HCT116 (cell line): ENCODE results near the gene MAFG. TPM values are rescaled to one million over a fixed set of nuclear protein-coding genes. Genes with fewer than 3 reads are reported as not detected.

Experiments
- ATAC-seq: fragments of 200-7000 bp; cut with Tn5 transposase; 2 replicates; pipeline ENCODE4 v1.9.1; 2020; ENCODE audit warnings: mild to moderate bottlenecking, moderate library complexity
- BruUV-seq: library from RNA; stranded (reverse); fragments of 400-500 nt; replicated peaks from 2 replicates; lab custom pipeline; 2021; lab: Mats Ljungman, UMichigan
- CTCF ChIA-PET: fragments of 300-600 bp; sonication (Branson Sonifier 250); formaldehyde crosslinking; loops from one replicate; lab custom pipeline; 2021; ENCODE audit warnings: antibody characterized with exemption; lab: Charles Lee
- POLR2A ChIA-PET: fragments of 300-600, 350-600 bp; sonication (Branson Sonifier 250); formaldehyde crosslinking; loops from one replicate; lab custom pipeline; 2021; ENCODE audit warnings: antibody characterized with exemption; lab: Charles Lee
- RAD21 ChIA-PET, 2 experiments: fragments of 300-600 bp; sonication (Branson Sonifier 250); formaldehyde crosslinking; loops; one replicate each; lab custom pipeline; 2023; ENCODE audit warnings: low total read pairs in 2 of 2; ENCODE audit not compliant: uncharacterized antibody in 2 of 2, unreplicated experiment in 2 of 2, low non-redundant PET in 1 of 2; lab: Charles Lee
- DNase-seq: peaks from one replicate; pipeline ENCODE4 v3.0.0-alpha.2; 2010; ENCODE audit warnings: low read depth, low spot score
- H2AFZ ChIP-seq: fragments of 200-600 bp; shearing (Covaris generic), sonication (generic); 2 replicates; pipeline ENCODE4 v1.6.1; 2017; ENCODE audit warnings: low read depth, mixed run types, mixed read lengths, antibody characterized with exemption, low read length; ENCODE audit not compliant: poor library complexity, severe bottlenecking
- H3K27ac ChIP-seq: 2 replicates; pipeline ENCODE4 v1.5.1; 2012; ENCODE audit warnings: low read depth, low read length
- H3K27me3 ChIP-seq: fragments of 200-600 bp; sonication (generic); 2 replicates; pipeline ENCODE4 v1.6.1; 2016; ENCODE audit warnings: mixed run types, low read length, mixed read lengths; ENCODE audit not compliant: insufficient read depth
- H3K36me3 ChIP-seq, 2 experiments: fragments of 200-500 bp in 1 of 2; fragments of 200-600 bp in 1 of 2; sonication (Bioruptor generic) in 1 of 2; sonication (generic) in 1 of 2; 2 replicates each; pipeline versions ENCODE4 v1.5.1 to v1.6.1; 2014 to 2016; ENCODE audit warnings: low read length in 2 of 2, inconsistent platforms in 1 of 2, mixed read lengths in 1 of 2, mixed run types in 1 of 2; ENCODE audit not compliant: insufficient read depth in 2 of 2, control insufficient read depth in 1 of 2
- H3K4me1 ChIP-seq, 2 experiments: fragments of 200-600 bp in 1 of 2; sonication (generic) in 1 of 2; 2 replicates each; pipeline versions ENCODE4 v1.5.1 to v1.6.1; 2012 to 2017; ENCODE audit warnings: low read length in 2 of 2, inconsistent platforms in 1 of 2, mild to moderate bottlenecking in 1 of 2, mixed read lengths in 1 of 2, mixed run types in 1 of 2, moderate library complexity in 1 of 2; ENCODE audit not compliant: insufficient read depth in 2 of 2, control insufficient read depth in 1 of 2
- H3K4me2 ChIP-seq: fragments of 200-600 bp; sonication (generic); 2 replicates; pipeline ENCODE4 v1.6.1; 2017; ENCODE audit warnings: mixed run types, low read length, mixed read lengths
- H3K4me3 ChIP-seq, 2 experiments: fragments of 200-600 bp in 1 of 2; sonication (generic) in 1 of 2; replicated peaks in 1 of 2; 2 replicates each; pipeline ENCODE4 v1.5.1; 2011 to 2016; ENCODE audit warnings: low read length in 2 of 2, control low read depth in 1 of 2, low read depth in 1 of 2, mild to moderate bottlenecking in 1 of 2, mixed read lengths in 1 of 2, mixed run types in 1 of 2
- H3K79me2 ChIP-seq: fragments of 200-600 bp; sonication (generic); 2 replicates; pipeline ENCODE4 v1.6.1; 2017; ENCODE audit warnings: mild to moderate bottlenecking, mixed run types, low read length, moderate library complexity, mixed read lengths; ENCODE audit not compliant: insufficient read depth
- H3K9ac ChIP-seq: fragments of 200-600 bp; sonication (generic); 2 replicates; pipeline ENCODE4 v1.6.1; 2016; ENCODE audit warnings: low read length, mixed read lengths
- H3K9me2 ChIP-seq: fragments of 200-600 bp; sonication (generic), shearing (Covaris generic); 2 replicates; pipeline ENCODE4 v1.6.1; 2017; ENCODE audit warnings: mixed run types, mild to moderate bottlenecking, moderate library complexity; ENCODE audit not compliant: insufficient read depth
- H3K9me3 ChIP-seq, 2 experiments: fragments of 200-500 bp in 1 of 2; fragments of 200-600 bp in 1 of 2; sonication (Bioruptor generic) in 1 of 2; sonication (generic) in 1 of 2; 2 replicates each; pipeline ENCODE4 v1.6.1; 2014 to 2017; ENCODE audit warnings: low read length in 2 of 2, mixed read lengths in 2 of 2, inconsistent platforms in 1 of 2, low read depth in 1 of 2, mild to moderate bottlenecking in 1 of 2, mixed run types in 1 of 2, moderate library complexity in 1 of 2; ENCODE audit not compliant: control insufficient read depth in 1 of 2, insufficient read depth in 1 of 2
- H4K20me1 ChIP-seq: fragments of 200-600 bp; sonication (generic), shearing (Covaris generic); 2 replicates; pipeline ENCODE4 v1.6.1; 2017; ENCODE audit warnings: mixed run types, mild to moderate bottlenecking, moderate library complexity; ENCODE audit not compliant: insufficient read depth
- CBX3 ChIP-seq: IDR thresholded peaks from 2 replicates; pipeline ENCODE4 v1.6.1; 2012; ENCODE audit warnings: low read depth
- EGR1 ChIP-seq: IDR thresholded peaks from 2 replicates; pipeline ENCODE4 v1.6.1; 2012; ENCODE audit warnings: low read depth
- ELF1 ChIP-seq: IDR thresholded peaks from 2 replicates; pipeline ENCODE4 v1.6.1; 2012; ENCODE audit warnings: low read depth, borderline replicate concordance
- FOSL1 ChIP-seq: IDR thresholded peaks from 2 replicates; pipeline ENCODE4 v1.6.1; 2012; ENCODE audit warnings: low read depth
- POLR2A ChIP-seq: IDR thresholded peaks from 2 replicates; pipeline ENCODE4 v1.7.0; 2011; ENCODE audit warnings: borderline replicate concordance; ENCODE audit not compliant: insufficient read depth, insufficient read length; ENCODE audit errors: extremely low read depth
- POLR2AphosphoS5 ChIP-seq: IDR thresholded peaks from 2 replicates; pipeline ENCODE4 v1.6.1; 2011; ENCODE audit warnings: mild to moderate bottlenecking, low read depth, low read length, moderate library complexity
- SIN3A ChIP-seq: IDR thresholded peaks from 2 replicates; pipeline ENCODE4 v1.6.1; 2012; ENCODE audit warnings: low read depth
- SP1 ChIP-seq: IDR thresholded peaks from 2 replicates; pipeline ENCODE4 v1.6.1; 2012; ENCODE audit warnings: low read depth
- intact Hi-C: fragments of 100-400 bp; cut with micrococcal nuclease; formaldehyde crosslinking; loops from 2 replicates; pipeline ENCODE4 v1.10.0; 2022
- total RNA-seq: library from RNA; stranded (reverse); gene quantifications from one replicate; pipeline ENCODE4 v1.2.1, GENCODE V29; 2021; ENCODE audit not compliant: unreplicated experiment
- TF ChIP-seq, protein P1 (sequence below), 3 experiments: fragments of 200-600 bp in 1 of 3; sonication (generic) in 1 of 3; IDR thresholded peaks in 2 of 3; conservative IDR thresholded peaks in 1 of 3; 2 replicates each; pipeline ENCODE4 v1.5.1; 2012 to 2017; ENCODE audit warnings: low read depth in 2 of 3, low read length in 2 of 3, antibody characterized with exemption in 1 of 3, borderline replicate concordance in 1 of 3, control low read depth in 1 of 3, mild to moderate bottlenecking in 1 of 3, mixed read lengths in 1 of 3, mixed run types in 1 of 3, moderate library complexity in 1 of 3; ENCODE audit not compliant: insufficient read depth in 1 of 3
- TF ChIP-seq, protein P2 (sequence below): IDR thresholded peaks from 2 replicates; pipeline ENCODE4 v1.6.1; 2012; ENCODE audit warnings: low read depth

MAFG gene
- total RNA-seq, 1 experiment from 2014 or later: 46.8 TPM

GRCh38 chr17:81934098-81934757 is 6.7 kb upstream of the MAFG start:
- ATAC-seq (no peak), DNase-seq (no peak)
- RAD21 ChIA-PET: interaction anchor here in 1 of 2 experiments (0.5 kb wide), 1 partner anchor 86 kb away, joined by 3 read pairs; no protein-coding TSS in a partner anchor
- no TSS peak for BruUV-seq
- no peak overlapping the region for H3K9ac ChIP-seq
- CTCF ChIA-PET: no interaction called here
- H3K4me3 ChIP-seq: no peak overlapping the region
- intact Hi-C loops: no loop called here
- H3K36me3 ChIP-seq: peaks cover 6 to 33% of the 10 kb centered on the region in 2 experiments; a peak in 2 of 4 replicates
- peak overlapping the region; percentile 8; the same call in 1 of the 2 replicates for H3K27ac ChIP-seq
- H2AFZ ChIP-seq: no peak overlapping the region
- no peak for TF ChIP-seq CBX3
- TF ChIP-seq SP1: no peak
- no peak for TF ChIP-seq POLR2A
- TF ChIP-seq SIN3A: no peak
- TF ChIP-seq, protein P1, sequence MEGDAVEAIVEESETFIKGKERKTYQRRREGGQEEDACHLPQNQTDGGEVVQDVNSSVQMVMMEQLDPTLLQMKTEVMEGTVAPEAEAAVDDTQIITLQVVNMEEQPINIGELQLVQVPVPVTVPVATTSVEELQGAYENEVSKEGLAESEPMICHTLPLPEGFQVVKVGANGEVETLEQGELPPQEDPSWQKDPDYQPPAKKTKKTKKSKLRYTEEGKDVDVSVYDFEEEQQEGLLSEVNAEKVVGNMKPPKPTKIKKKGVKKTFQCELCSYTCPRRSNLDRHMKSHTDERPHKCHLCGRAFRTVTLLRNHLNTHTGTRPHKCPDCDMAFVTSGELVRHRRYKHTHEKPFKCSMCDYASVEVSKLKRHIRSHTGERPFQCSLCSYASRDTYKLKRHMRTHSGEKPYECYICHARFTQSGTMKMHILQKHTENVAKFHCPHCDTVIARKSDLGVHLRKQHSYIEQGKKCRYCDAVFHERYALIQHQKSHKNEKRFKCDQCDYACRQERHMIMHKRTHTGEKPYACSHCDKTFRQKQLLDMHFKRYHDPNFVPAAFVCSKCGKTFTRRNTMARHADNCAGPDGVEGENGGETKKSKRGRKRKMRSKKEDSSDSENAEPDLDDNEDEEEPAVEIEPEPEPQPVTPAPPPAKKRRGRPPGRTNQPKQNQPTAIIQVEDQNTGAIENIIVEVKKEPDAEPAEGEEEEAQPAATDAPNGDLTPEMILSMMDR (IDR thresholded peaks at IDR 0.05 in 2 of 3, conservative IDR thresholded peaks at IDR 0.05 in 1 of 3; ENCODE audit: borderline replicate concordance in 1 of 3, insufficient read depth in 1 of 3, low read depth in 2 of 3, low read length in 2 of 3): no peak
- H3K4me2 ChIP-seq: no peak overlapping the region
- H3K79me2 ChIP-seq: peaks cover 17% of the 10 kb centered on the region
- no peaks in the 10 kb centered on the region for H3K27me3 ChIP-seq
- no peaks in the 10 kb centered on the region for H4K20me1 ChIP-seq
- peaks cover 12 to 60% of the 10 kb centered on the region in 2 experiments; a peak in 3 of 4 replicates for H3K4me1 ChIP-seq
- POLR2A ChIA-PET: interaction anchor here (1.0 kb wide), 1 partner anchor 89 kb away, joined by 4 read pairs; the partner anchor contains the start of genes CENPX and LRRC45
- no peaks in the 10 kb centered on the region for H3K9me3 ChIP-seq
- H3K9me2 ChIP-seq: no peaks in the 10 kb centered on the region

DNA sequence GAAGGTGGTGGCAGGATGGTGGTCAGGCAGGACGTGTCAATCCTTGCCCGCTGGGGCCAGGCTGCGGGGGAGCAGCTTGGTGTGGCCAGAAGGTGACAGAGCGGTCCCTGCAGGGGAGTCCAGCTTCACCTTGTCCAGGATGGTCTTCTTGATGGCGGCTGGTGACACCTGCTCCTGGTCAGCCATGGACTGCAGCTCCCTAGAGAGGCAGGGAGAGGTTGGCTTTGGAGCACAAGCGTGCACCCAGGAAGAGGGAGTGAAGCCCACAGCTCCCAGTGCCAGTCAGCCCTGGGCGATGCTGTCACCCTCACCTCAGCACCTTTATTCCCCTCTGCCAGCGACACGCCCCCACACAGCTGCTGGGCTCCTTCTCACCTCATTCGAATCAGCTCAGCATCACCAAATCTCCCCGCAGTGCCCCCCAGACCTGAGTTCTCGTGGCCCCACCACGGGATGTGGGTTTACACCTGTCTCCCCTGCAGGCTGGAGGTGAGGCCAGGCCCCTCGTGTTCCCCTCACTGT is 5.7 kb upstream of the MAFG start:
- BruUV-seq: no TSS peak
- POLR2A ChIA-PET: no interaction called here
- TF ChIP-seq FOSL1 (no peak), EGR1 (no peak), SP1 (no peak), POLR2A (peak; percentile 2), POLR2AphosphoS5 (peak; percentile 53), ELF1 (no peak)
- TF ChIP-seq, protein P2, sequence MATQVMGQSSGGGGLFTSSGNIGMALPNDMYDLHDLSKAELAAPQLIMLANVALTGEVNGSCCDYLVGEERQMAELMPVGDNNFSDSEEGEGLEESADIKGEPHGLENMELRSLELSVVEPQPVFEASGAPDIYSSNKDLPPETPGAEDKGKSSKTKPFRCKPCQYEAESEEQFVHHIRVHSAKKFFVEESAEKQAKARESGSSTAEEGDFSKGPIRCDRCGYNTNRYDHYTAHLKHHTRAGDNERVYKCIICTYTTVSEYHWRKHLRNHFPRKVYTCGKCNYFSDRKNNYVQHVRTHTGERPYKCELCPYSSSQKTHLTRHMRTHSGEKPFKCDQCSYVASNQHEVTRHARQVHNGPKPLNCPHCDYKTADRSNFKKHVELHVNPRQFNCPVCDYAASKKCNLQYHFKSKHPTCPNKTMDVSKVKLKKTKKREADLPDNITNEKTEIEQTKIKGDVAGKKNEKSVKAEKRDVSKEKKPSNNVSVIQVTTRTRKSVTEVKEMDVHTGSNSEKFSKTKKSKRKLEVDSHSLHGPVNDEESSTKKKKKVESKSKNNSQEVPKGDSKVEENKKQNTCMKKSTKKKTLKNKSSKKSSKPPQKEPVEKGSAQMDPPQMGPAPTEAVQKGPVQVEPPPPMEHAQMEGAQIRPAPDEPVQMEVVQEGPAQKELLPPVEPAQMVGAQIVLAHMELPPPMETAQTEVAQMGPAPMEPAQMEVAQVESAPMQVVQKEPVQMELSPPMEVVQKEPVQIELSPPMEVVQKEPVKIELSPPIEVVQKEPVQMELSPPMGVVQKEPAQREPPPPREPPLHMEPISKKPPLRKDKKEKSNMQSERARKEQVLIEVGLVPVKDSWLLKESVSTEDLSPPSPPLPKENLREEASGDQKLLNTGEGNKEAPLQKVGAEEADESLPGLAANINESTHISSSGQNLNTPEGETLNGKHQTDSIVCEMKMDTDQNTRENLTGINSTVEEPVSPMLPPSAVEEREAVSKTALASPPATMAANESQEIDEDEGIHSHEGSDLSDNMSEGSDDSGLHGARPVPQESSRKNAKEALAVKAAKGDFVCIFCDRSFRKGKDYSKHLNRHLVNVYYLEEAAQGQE: no peak
- TF ChIP-seq, all 23 proteins: peak for 2
- no peak overlapping the region for H3K4me3 ChIP-seq
- peaks cover 18 to 69% of the 10 kb centered on the region in 2 experiments; a peak in 3 of 4 replicates for H3K4me1 ChIP-seq
- H3K79me2 ChIP-seq: peaks cover 21% of the 10 kb centered on the region
- H3K9me3 ChIP-seq: no peaks in the 10 kb centered on the region
- H3K36me3 ChIP-seq: peaks cover 6 to 33% of the 10 kb centered on the region in 2 experiments; a peak in 2 of 4 replicates
- ChIA-PET CTCF (no interaction called here), RAD21 (no interaction called here)
- no peak overlapping the region; the same call in 1 of the 2 replicates for H3K27ac ChIP-seq
- no peak for DNase-seq
- H3K4me2 ChIP-seq: no peak overlapping the region
- no peak for ATAC-seq
- intact Hi-C loops: no loop called here
- H4K20me1 ChIP-seq: no peaks in the 10 kb centered on the region
- no peak overlapping the region for H3K9ac ChIP-seq
- no peaks in the 10 kb centered on the region for H3K27me3 ChIP-seq
- H2AFZ ChIP-seq: no peak overlapping the region
- H3K9me2 ChIP-seq: no peaks in the 10 kb centered on the region
